GM23338 (cell line): ENCODE results near the gene SEMA4F.

ENCODE experiments used
- CREB1 ChIP-seq: fragments of 250-450 bp; sonication (Bioruptor Pico); IDR thresholded peaks from 2 replicates; pipeline ENCODE4 v1.5.0; 2020; ENCODE audit warnings: low read depth, mild to moderate bottlenecking, moderate library complexity
- EZH2 ChIP-seq: fragments of 200-600 bp; sonication (generic); IDR thresholded peaks from one replicate; pipeline ENCODE4 v1.8.0; 2017; ENCODE audit warnings: antibody characterized with exemption, mild to moderate bottlenecking, low read depth; ENCODE audit not compliant: unreplicated experiment
- EZH2phosphoT487 ChIP-seq: fragments of 200-600 bp; sonication (generic); IDR thresholded peaks from one replicate; pipeline ENCODE4 v1.8.1; 2018; ENCODE audit warnings: antibody characterized with exemption; ENCODE audit not compliant: unreplicated experiment
- POLR2AphosphoS5 ChIP-seq: IDR thresholded peaks from 2 replicates; pipeline ENCODE4 v1.6.1; 2016; ENCODE audit warnings: antibody characterized with exemption, low read depth
- ZNF331 ChIP-seq: fragments of 250-450 bp; sonication (Bioruptor Pico); IDR thresholded peaks from 2 replicates; pipeline ENCODE4 v1.5.0; 2020; ENCODE audit warnings: low read depth, mild to moderate bottlenecking, moderate library complexity
- TF ChIP-seq, protein P1 (sequence below), 2 experiments: fragments of 200-600 bp in 1 of 2; sonication (generic) in 1 of 2; conservative IDR thresholded peaks; 2 replicates each; pipeline versions ENCODE4 v1.5.1 to v1.6.1; 2016 to 2017; ENCODE audit warnings: antibody characterized with exemption in 2 of 2, low read depth in 2 of 2, mild to moderate bottlenecking in 2 of 2, moderate library complexity in 1 of 2

DNA sequence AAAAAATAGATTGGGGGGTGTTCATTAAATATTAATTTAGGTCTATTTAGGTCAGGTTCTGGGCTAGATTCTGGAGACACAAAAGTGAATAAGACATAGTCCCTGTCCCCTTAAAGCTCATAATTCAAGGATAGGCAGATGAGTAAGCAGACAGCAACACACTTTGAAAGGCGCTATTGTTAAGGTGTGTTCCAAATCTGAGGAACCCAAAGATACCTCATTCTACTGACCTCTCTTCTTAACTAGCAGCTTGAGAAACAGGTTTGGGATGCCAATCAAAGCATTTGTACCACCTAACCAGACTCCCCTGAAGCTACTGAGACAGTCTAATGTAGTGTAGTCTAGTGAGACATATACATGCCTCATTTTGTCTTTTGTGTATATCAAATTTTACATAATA, 34.8 kb downstream of the SEMA4F start:
- TF ChIP-seq, protein P1, sequence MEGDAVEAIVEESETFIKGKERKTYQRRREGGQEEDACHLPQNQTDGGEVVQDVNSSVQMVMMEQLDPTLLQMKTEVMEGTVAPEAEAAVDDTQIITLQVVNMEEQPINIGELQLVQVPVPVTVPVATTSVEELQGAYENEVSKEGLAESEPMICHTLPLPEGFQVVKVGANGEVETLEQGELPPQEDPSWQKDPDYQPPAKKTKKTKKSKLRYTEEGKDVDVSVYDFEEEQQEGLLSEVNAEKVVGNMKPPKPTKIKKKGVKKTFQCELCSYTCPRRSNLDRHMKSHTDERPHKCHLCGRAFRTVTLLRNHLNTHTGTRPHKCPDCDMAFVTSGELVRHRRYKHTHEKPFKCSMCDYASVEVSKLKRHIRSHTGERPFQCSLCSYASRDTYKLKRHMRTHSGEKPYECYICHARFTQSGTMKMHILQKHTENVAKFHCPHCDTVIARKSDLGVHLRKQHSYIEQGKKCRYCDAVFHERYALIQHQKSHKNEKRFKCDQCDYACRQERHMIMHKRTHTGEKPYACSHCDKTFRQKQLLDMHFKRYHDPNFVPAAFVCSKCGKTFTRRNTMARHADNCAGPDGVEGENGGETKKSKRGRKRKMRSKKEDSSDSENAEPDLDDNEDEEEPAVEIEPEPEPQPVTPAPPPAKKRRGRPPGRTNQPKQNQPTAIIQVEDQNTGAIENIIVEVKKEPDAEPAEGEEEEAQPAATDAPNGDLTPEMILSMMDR (conservative IDR thresholded peaks at IDR 0.05; ENCODE audit: low read depth in 2 of 2) = no peak
- TF ChIP-seq POLR2AphosphoS5 (no peak), CREB1 (CRISPR knock-in tag) (no peak), ZNF331 (no peak), EZH2 (no peak), EZH2phosphoT487 (no peak)
